GM12864 (cell line): Measurements from ENCODE around the gene KBTBD3.

Experiments
- DNase-seq: peaks from one replicate; pipeline ENCODE4 v3.0.0-alpha.2; 2011; ENCODE audit warnings: low read depth
- H3K4me3 ChIP-seq: 2 replicates; pipeline ENCODE4 v1.5.1; 2011; ENCODE audit warnings: mild to moderate bottlenecking, low read depth, low read length, control low read depth
- TF ChIP-seq, protein P1 (sequence below): IDR thresholded peaks from 2 replicates; pipeline ENCODE4 v1.5.1; 2011; ENCODE audit warnings: low read depth, mild to moderate bottlenecking, moderate library complexity, low read length, control low read depth, inconsistent platforms; ENCODE audit errors: missing control alignments

KBTBD3 gene

DNA sequence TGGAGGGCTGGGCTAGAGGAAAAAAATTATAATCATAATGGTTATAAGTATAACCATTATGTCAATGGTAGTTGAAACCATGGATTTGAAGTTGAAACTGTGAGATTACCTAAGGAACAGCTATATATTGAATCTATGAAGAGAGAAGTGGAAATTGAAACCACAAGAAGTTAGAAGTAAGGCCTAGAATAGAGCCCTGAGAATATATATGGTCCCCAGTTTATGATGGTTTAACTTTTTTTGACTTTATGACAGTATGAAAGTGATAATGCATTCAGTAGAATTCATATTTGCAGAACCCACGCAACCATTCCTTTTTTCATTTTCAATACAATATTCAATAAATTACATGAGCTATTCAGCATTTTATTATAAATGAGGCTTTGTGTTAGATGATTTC, 15.3 kb upstream of the KBTBD3 start:
- H3K4me3 ChIP-seq, result no peak overlapping the region
- DNase-seq, result no peak
- TF ChIP-seq, protein P1, sequence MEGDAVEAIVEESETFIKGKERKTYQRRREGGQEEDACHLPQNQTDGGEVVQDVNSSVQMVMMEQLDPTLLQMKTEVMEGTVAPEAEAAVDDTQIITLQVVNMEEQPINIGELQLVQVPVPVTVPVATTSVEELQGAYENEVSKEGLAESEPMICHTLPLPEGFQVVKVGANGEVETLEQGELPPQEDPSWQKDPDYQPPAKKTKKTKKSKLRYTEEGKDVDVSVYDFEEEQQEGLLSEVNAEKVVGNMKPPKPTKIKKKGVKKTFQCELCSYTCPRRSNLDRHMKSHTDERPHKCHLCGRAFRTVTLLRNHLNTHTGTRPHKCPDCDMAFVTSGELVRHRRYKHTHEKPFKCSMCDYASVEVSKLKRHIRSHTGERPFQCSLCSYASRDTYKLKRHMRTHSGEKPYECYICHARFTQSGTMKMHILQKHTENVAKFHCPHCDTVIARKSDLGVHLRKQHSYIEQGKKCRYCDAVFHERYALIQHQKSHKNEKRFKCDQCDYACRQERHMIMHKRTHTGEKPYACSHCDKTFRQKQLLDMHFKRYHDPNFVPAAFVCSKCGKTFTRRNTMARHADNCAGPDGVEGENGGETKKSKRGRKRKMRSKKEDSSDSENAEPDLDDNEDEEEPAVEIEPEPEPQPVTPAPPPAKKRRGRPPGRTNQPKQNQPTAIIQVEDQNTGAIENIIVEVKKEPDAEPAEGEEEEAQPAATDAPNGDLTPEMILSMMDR, result no peak

GRCh38 chr11:106091480-106092123, 14.5 kb upstream of the KBTBD3 start:
- TF ChIP-seq, protein P1, result no peak
- no peak overlapping the region; the same call in 1 of the 2 replicates for H3K4me3 ChIP-seq
- DNase-seq, result peak; percentile 74

DNA sequence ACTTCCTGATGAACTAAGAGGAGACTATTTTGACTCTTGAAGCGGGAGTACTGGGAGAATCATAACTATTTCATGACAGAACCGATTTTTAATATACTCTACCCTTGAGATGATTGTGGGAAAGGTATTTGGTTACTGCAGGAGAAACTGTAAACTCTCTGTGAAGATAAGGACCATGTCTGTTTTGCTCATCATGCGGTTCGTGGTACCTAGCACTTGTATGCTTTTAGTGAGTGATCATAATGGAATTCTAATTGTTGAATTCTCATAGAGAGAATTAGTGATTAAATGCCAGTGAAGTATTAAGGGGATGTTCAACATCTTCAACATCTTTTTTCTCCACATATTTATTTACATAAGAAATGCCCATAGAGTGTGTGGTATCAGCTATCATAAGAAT, 11.7 kb upstream of the KBTBD3 start:
- no peak overlapping the region for H3K4me3 ChIP-seq
- DNase-seq, result no peak
- TF ChIP-seq, protein P1, result no peak

DNA sequence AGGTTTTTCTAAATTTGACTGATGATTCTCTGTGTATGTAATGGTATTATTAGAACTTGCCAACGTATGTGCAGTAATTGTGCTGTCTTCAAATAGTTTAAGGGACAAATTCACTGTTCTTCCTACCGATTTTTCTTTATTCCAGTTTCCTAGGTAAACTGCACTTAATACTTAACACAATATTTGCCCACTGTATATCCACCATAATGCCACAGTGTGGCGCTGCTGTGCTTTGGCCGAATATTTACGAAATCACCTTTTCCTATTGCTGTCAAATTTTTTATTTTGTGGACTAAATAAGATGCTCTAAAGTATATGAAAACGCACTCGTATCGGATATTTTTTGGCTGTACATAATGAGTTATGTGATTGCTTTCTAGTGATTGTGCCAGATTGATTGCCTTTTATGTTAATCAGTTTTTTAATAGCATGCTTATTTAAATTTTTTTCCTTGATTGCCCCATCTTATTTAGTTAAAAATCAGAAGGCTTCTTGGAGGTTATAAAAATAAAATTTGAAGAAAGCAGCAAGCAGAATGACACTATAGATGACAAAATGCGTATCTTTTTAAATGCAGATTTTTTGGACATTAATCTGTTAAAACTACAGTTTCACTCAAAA, 10.8 kb upstream of the KBTBD3 start:
- TF ChIP-seq, protein P1, result peak; percentile 77
- no peak for DNase-seq
- no peak overlapping the region for H3K4me3 ChIP-seq

DNA sequence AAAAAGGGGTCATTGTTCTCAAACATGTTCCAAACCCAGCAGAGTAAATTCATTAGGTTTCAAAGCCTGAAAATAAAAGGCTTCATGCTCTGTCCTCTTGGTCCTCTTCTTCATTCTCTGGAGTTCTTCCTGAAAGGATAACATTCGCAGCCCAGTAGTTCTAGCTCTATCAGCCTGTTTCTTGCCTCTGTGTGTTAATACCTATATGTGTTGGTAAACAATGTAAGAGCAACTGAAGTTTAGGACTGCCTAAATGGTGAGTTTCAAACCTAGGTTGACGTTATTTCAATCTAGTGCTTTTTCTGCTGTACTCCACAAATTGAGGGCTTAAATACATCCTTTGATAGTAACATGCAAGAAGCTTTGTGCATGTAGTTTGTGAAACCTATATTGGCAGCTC, 9.7 kb upstream of the KBTBD3 start:
- no peak overlapping the region for H3K4me3 ChIP-seq
- DNase-seq, result no peak
- TF ChIP-seq, protein P1, result no peak

DNA sequence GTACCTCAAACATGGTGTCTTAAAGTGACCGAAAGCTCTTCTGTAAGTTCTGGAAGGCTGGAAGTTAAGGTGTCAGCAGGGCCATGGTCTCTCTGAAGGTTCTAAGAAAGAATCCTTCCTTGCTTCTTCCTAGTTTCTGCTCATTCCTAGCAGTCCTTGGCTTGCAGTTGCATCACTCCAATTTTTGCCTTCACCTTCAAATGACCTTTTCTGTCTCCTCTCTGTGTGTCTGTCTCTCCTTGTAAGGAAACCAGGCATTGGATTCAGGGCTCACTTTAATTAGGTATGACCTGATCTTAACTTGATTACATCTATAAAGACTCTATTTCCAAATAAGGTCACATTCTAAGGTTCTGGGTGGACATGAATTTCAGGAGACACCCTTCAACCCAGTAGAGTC, 9.0 kb upstream of the KBTBD3 start:
- no peak for DNase-seq
- no peak overlapping the region for H3K4me3 ChIP-seq
- TF ChIP-seq, protein P1, result no peak

- TF ChIP-seq, protein P1, result no peak
- no peak for DNase-seq
- H3K4me3 ChIP-seq, result no peak overlapping the region
These were observed 4.9 kb upstream of the KBTBD3 start for GRCh38 chr11:106082096-106082495.
